ENCODE data around the gene RBMS1.

Gene RBMS1

GRCh38 chr2:160360089-160360757 lies 133.4 kb downstream of the RBMS1 start:
- no peak for DNase-seq (ENCODE audit: low read depth)

- DNase-seq (ENCODE audit: low read depth) = peak; percentile 47
Observed at GRCh38 chr2:160358046-160358445, 135.6 kb downstream of the RBMS1 start.

- no peak for DNase-seq (ENCODE audit: low read depth)
Observed at GRCh38 chr2:160356485-160356884, 137.1 kb downstream of the RBMS1 start.

GRCh38 chr2:160355080-160355479 lies 138.5 kb downstream of the RBMS1 start:
- no peak for DNase-seq (ENCODE audit: low read depth)

GRCh38 chr2:160354677-160355076 lies 138.9 kb downstream of the RBMS1 start:
- no peak for DNase-seq (ENCODE audit: low read depth)

GRCh38 chr2:160353813-160354212 lies 139.8 kb downstream of the RBMS1 start:
- no peak for DNase-seq (ENCODE audit: low read depth)

- no peak for DNase-seq (ENCODE audit: low read depth)
Observed at GRCh38 chr2:160353166-160353565, 140.4 kb downstream of the RBMS1 start.

GRCh38 chr2:160352500-160352899 lies 141.1 kb downstream of the RBMS1 start:
- no peak for DNase-seq (ENCODE audit: low read depth)

GRCh38 chr2:160351956-160352355 lies 141.7 kb downstream of the RBMS1 start:
- no peak for DNase-seq (ENCODE audit: low read depth)

- DNase-seq (ENCODE audit: low read depth) = no peak
Observed at GRCh38 chr2:160349306-160349705, 144.3 kb downstream of the RBMS1 start.

- no peak for DNase-seq (ENCODE audit: low read depth)
Observed at GRCh38 chr2:160347269-160347863, 146.2 kb downstream of the RBMS1 start.

- DNase-seq (ENCODE audit: low read depth) = no peak
Observed at GRCh38 chr2:160345071-160345764, 148.4 kb downstream of the RBMS1 start.

- no peak for DNase-seq (ENCODE audit: low read depth)
Observed at GRCh38 chr2:160343404-160343803, 150.2 kb downstream of the RBMS1 start.

- no peak for DNase-seq (ENCODE audit: low read depth)
Observed at GRCh38 chr2:160339726-160340125, 153.9 kb downstream of the RBMS1 start.

GRCh38 chr2:160338901-160339685 lies 154.5 kb downstream of the RBMS1 start:
- no peak for DNase-seq (ENCODE audit: low read depth)

- DNase-seq (ENCODE audit: low read depth) = no peak
Observed at GRCh38 chr2:160337728-160338127, 155.9 kb downstream of the RBMS1 start.

GRCh38 chr2:160336635-160337034 lies 157.0 kb downstream of the RBMS1 start:
- no peak for DNase-seq (ENCODE audit: low read depth)

- no peak for DNase-seq (ENCODE audit: low read depth)
Observed at GRCh38 chr2:160336105-160336504, 157.5 kb downstream of the RBMS1 start.

GRCh38 chr2:160335441-160335840 lies 158.2 kb downstream of the RBMS1 start:
- DNase-seq (ENCODE audit: low read depth) = no peak

- DNase-seq (ENCODE audit: low read depth) = no peak
Observed at GRCh38 chr2:160334028-160334741, 159.4 kb downstream of the RBMS1 start.

- DNase-seq (ENCODE audit: low read depth) = no peak
Observed at GRCh38 chr2:160333324-160334027, 160.1 kb downstream of the RBMS1 start.

Data from HS-27A (cell line).